Measurements from ENCODE around the gene HCLS1.

Gene HCLS1

DNA sequence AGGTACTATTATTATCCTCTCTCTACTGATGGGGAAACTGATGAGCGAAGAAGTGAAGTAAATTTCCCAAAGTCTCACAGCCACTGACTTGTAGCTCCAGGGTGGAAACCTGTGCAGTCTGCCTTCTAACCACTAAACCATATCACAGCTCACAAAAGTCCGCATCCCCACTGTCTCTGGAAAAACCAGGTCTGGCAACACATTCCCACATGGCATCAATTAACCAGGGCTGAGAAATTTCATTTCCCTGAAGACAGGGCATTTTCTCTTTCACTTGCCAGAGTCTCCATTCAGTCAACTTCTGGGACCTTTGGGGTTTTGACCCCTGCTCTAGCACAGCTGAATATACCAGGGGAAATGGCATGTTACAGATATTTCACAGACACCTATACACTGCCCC is 41.0 kb downstream of the HCLS1 start:
- no peak overlapping the region for H3K9ac ChIP-seq (ENCODE audit: low read length)
- H4K20me1 ChIP-seq (ENCODE audit: low read depth, low read length), result no peaks in the 10 kb centered on the region
- no peak for TF ChIP-seq CTCF (IDR thresholded peaks at IDR 0.05; ENCODE audit: insufficient read depth, low read length, poor library complexity, severe bottlenecking)
- TF ChIP-seq EZH2phosphoT487 (conservative IDR thresholded peaks at IDR 0.05; ENCODE audit: low read length), result no peak

DNA sequence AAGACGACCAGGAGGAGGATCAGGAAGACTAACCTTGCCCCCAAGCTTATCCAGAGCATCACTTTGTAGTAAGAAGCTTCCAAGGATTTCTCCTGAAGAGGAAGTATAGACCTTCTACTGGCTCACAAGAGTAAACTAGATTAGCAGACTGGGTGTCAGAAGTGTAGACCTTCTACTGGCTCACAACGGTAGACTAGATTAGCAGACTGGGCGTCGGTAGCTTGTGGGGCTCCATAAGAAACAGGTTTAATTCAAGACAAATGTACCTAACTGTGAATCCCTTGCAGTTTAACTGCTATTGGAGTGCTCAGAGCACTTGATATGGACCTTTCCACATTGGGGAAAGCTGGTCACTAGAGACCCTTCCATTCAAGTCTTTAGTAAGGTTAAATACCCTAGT is 54.6 kb downstream of the HCLS1 start:
- H3K4me3 ChIP-seq (ENCODE audit: insufficient read depth, low read length, poor library complexity, severe bottlenecking), result no peak overlapping the region
- H3K36me3 ChIP-seq (ENCODE audit: low read length), result no peaks in the 10 kb centered on the region
- no peaks in the 10 kb centered on the region for H4K20me1 ChIP-seq (ENCODE audit: low read depth, low read length)
- H3K9ac ChIP-seq (ENCODE audit: low read length), result no peak overlapping the region
- H3K9me2 ChIP-seq (replicated peaks; ENCODE audit: insufficient read depth, low read length), result no peaks in the 10 kb centered on the region
- no peak overlapping the region for H2AFZ ChIP-seq (ENCODE audit: low read depth, low read length, severe bottlenecking)
- no peak for TF ChIP-seq EZH2phosphoT487 (conservative IDR thresholded peaks at IDR 0.05; ENCODE audit: low read length)
- no peak for TF ChIP-seq CTCF (IDR thresholded peaks at IDR 0.05; ENCODE audit: insufficient read depth, low read length, poor library complexity, severe bottlenecking)
- H3K9me3 ChIP-seq (ENCODE audit: insufficient read depth, low read length), result no peaks in the 10 kb centered on the region
- no peaks in the 10 kb centered on the region for H3F3A ChIP-seq (ENCODE audit: insufficient read depth)
- no peak overlapping the region for H3K27ac ChIP-seq (ENCODE audit: low read depth, low read length)
- H3K4me2 ChIP-seq (ENCODE audit: low read depth, low read length, poor library complexity, severe bottlenecking), result no peak overlapping the region
- H3K79me2 ChIP-seq (ENCODE audit: insufficient read depth, low read length), result no peaks in the 10 kb centered on the region
- no peaks in the 10 kb centered on the region for H3K27me3 ChIP-seq (ENCODE audit: low read length)

More for the DNA sequence above, 41.0 kb downstream of the HCLS1 start:
- Histone ChIP-seq H3K36me3 (ENCODE audit: low read length) (no peaks in the 10 kb centered on the region), H3K4me3 (ENCODE audit: insufficient read depth, low read length, poor library complexity, severe bottlenecking) (no peak overlapping the region), H3K79me2 (ENCODE audit: insufficient read depth, low read length) (no peaks in the 10 kb centered on the region), H3K9me2 (replicated peaks; ENCODE audit: insufficient read depth, low read length) (no peaks in the 10 kb centered on the region), H3K27ac (ENCODE audit: low read depth, low read length) (no peak overlapping the region), H2AFZ (ENCODE audit: low read depth, low read length, severe bottlenecking) (no peak overlapping the region), H3F3A (ENCODE audit: insufficient read depth) (no peaks in the 10 kb centered on the region), H3K27me3 (ENCODE audit: low read length) (no peaks in the 10 kb centered on the region), H3K9me3 (ENCODE audit: insufficient read depth, low read length) (no peaks in the 10 kb centered on the region), H3K4me2 (ENCODE audit: low read depth, low read length, poor library complexity, severe bottlenecking) (no peak overlapping the region)

GRCh38 chr3:121604759-121605158 is 55.9 kb downstream of the HCLS1 start:
- H3K9me3 ChIP-seq (ENCODE audit: insufficient read depth, low read length), result no peaks in the 10 kb centered on the region
- no peaks in the 10 kb centered on the region for H3K36me3 ChIP-seq (ENCODE audit: low read length)
- H2AFZ ChIP-seq (ENCODE audit: low read depth, low read length, severe bottlenecking), result no peak overlapping the region
- H3K9ac ChIP-seq (ENCODE audit: low read length), result no peak overlapping the region
- no peaks in the 10 kb centered on the region for H4K20me1 ChIP-seq (ENCODE audit: low read depth, low read length)
- no peak overlapping the region for H3K4me2 ChIP-seq (ENCODE audit: low read depth, low read length, poor library complexity, severe bottlenecking)
- no peak overlapping the region for H3K27ac ChIP-seq (ENCODE audit: low read depth, low read length)
- no peaks in the 10 kb centered on the region for H3K27me3 ChIP-seq (ENCODE audit: low read length)
- H3F3A ChIP-seq (ENCODE audit: insufficient read depth), result no peaks in the 10 kb centered on the region
- TF ChIP-seq EZH2phosphoT487 (conservative IDR thresholded peaks at IDR 0.05; ENCODE audit: low read length) (no peak), CTCF (IDR thresholded peaks at IDR 0.05; ENCODE audit: insufficient read depth, low read length, poor library complexity, severe bottlenecking) (no peak)
- H3K4me3 ChIP-seq (ENCODE audit: insufficient read depth, low read length, poor library complexity, severe bottlenecking), result no peak overlapping the region
- H3K9me2 ChIP-seq (replicated peaks; ENCODE audit: insufficient read depth, low read length), result no peaks in the 10 kb centered on the region
- H3K79me2 ChIP-seq (ENCODE audit: insufficient read depth, low read length), result no peaks in the 10 kb centered on the region

Measured in SU-DHL-6 (cell line).